HL-60 (cell line): ENCODE data around the gene TEAD4.

Source experiments
- DNase-seq, 2 experiments: peaks; one replicate each; pipeline ENCODE4 v3.0.0-alpha.2; 2010 to 2020; ENCODE audit warnings: low read depth in 1 of 2, low spot score in 1 of 2
- H3K27ac ChIP-seq: fragments of 250-450 bp; sonication (Bioruptor Pico); replicated peaks from 2 replicates; pipeline ENCODE4 v1.5.1; 2020; ENCODE audit warnings: mild to moderate bottlenecking, moderate library complexity
- H3K27me3 ChIP-seq: fragments of 250-450 bp; sonication (Bioruptor Pico); 2 replicates; pipeline ENCODE4 v1.5.1; 2021; ENCODE audit warnings: mild to moderate bottlenecking, moderate library complexity; ENCODE audit not compliant: insufficient read depth, poor library complexity, severe bottlenecking
- H3K4me3 ChIP-seq: replicated peaks from 2 replicates; pipeline ENCODE4 v1.5.1; 2011; ENCODE audit warnings: mild to moderate bottlenecking, control low read depth, low read length; ENCODE audit not compliant: insufficient read depth
- CTCF ChIP-seq: IDR thresholded peaks from one replicate; pipeline ENCODE4 v1.5.1; 2011; ENCODE audit warnings: low read length, control low read depth, inconsistent platforms; ENCODE audit not compliant: insufficient read depth
- GABPA ChIP-seq: IDR thresholded peaks from 2 replicates; pipeline ENCODE4 v1.6.1; 2012; ENCODE audit warnings: low read depth
- POLR2AphosphoS5 ChIP-seq: IDR thresholded peaks from 2 replicates; pipeline ENCODE4 v1.6.1; 2012; ENCODE audit warnings: low read depth
- REST ChIP-seq: IDR thresholded peaks from 2 replicates; pipeline ENCODE4 v1.6.1; 2012; ENCODE audit warnings: low read depth; ENCODE audit not compliant: insufficient replicate concordance
- SPI1 ChIP-seq: IDR thresholded peaks from 2 replicates; pipeline ENCODE4 v1.6.1; 2012; ENCODE audit warnings: low read depth, mild to moderate bottlenecking, borderline replicate concordance

Gene TEAD4

GRCh38 chr12:3032161-3032560 is 73.0 kb downstream of the TEAD4 start:
- no peak overlapping the region for H3K4me3 ChIP-seq
- H3K27me3 ChIP-seq = peaks cover 2% of the 10 kb centered on the region
- no peak overlapping the region for H3K27ac ChIP-seq
- TF ChIP-seq SPI1 (no peak), GABPA (no peak), POLR2AphosphoS5 (no peak), REST (no peak)
- no peak for DNase-seq

GRCh38 chr12:3032770-3033538 is 73.8 kb downstream of the TEAD4 start:
- H3K27ac ChIP-seq = no peak overlapping the region

GRCh38 chr12:3033539-3033867 is 74.3 kb downstream of the TEAD4 start:
- no peak overlapping the region for H3K27ac ChIP-seq
- no peak overlapping the region for H3K4me3 ChIP-seq
- H3K27me3 ChIP-seq = peaks cover 2% of the 10 kb centered on the region
- TF ChIP-seq REST (no peak), GABPA (no peak), SPI1 (no peak), POLR2AphosphoS5 (no peak), CTCF (no peak)
- no peak for DNase-seq

More at GRCh38 chr12:3032770-3033538, 73.8 kb downstream of the TEAD4 start:
- peaks cover 2% of the 10 kb centered on the region for H3K27me3 ChIP-seq
- DNase-seq = no peak
- H3K4me3 ChIP-seq = no peak overlapping the region
- no peak for TF ChIP-seq CTCF
- no peak for TF ChIP-seq POLR2AphosphoS5
- TF ChIP-seq SPI1 = no peak
- no peak for TF ChIP-seq GABPA
- no peak for TF ChIP-seq REST
